T-helper 2 cell treated with Interferon-gamma antibody and Interleukin-4, amounts not matched to agents 5 μg/mL and 100 μg/mL, for 36 hours (primary cell): ENCODE results near the gene RBM19.

Experiments
- DNase-seq: peaks from one replicate; pipeline ENCODE4 v3.0.0; 2021; ENCODE audit warnings: low spot score
- H3K27ac Mint-ChIP-seq: one replicate; pipeline ENCODE4 v1.8.0; 2021; ENCODE audit warnings: mild to moderate bottlenecking, mixed read lengths
- H3K27me3 Mint-ChIP-seq: one replicate; pipeline ENCODE4 v1.8.0; 2021; ENCODE audit warnings: low read depth, mixed read lengths
- H3K36me3 Mint-ChIP-seq: one replicate; pipeline ENCODE4 v1.8.0; 2021; ENCODE audit warnings: low read depth, mixed read lengths
- H3K4me1 Mint-ChIP-seq: one replicate; pipeline ENCODE4 v1.8.0; 2021; ENCODE audit warnings: low read depth, mixed read lengths
- H3K4me3 Mint-ChIP-seq: one replicate; pipeline ENCODE4 v1.8.0; 2022; ENCODE audit warnings: mild to moderate bottlenecking, moderate library complexity, mixed read lengths
- H3K9me3 Mint-ChIP-seq: one replicate; pipeline ENCODE4 v1.8.0; 2021; ENCODE audit warnings: mixed read lengths

RBM19 gene

GRCh38 chr12:113768850-113769249, 197.3 kb downstream of the RBM19 start:
- Mint-ChIP-seq H3K27me3 (no peaks in the 10 kb centered on the region), H3K36me3 (no peaks in the 10 kb centered on the region), H3K27ac (no peak overlapping the region), H3K4me1 (no peaks in the 10 kb centered on the region), H3K9me3 (no peaks in the 10 kb centered on the region), H3K4me3 (no peak overlapping the region)
- no peak for DNase-seq

DNA sequence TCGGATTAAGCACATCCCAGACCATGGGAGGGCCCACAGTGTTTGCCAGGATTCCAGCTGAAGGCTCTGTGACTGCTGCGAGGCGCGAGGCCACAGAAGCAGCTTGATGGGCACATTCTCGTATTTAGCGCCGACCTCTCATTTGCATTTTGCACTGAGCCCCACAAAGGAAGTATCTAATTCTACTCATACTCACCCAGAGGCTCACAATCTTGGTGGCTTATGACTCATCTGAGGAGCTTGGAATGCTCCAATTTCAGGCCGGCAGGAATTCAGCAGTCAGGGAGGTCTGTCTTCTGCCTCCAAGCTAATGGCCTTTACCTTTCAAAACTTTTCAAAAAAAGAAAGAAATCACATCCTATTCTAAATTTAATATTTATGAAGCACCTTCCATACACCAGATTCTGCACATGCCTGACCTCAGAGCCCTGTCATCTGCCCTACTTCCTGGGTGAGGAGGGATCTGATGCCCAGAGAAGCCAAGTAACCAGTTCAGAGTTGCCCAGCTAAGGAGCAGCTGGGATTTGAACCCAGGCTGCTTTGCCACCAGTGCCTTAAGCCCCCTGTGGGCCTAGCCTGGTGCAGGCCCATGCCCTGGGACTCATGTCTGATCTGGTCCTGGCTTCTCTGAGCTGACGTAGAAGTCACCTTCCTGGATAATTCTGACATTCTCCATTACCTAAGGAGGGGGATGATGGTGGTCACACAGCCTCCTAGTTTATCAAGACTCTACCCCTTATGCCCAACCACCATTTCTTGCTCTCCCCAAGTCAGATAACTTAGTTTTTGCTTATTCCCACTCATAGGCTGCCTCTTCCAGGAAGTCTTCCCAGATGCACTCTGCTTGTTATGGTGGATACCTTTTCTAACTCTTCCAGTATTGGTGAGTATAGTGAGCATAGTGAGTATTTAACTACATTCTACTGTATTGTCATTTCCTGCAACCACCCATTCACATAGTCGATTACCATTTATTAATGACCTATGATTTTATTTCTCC, 198.9 kb downstream of the RBM19 start:
- H3K4me1 Mint-ChIP-seq: no peaks in the 10 kb centered on the region

More for the DNA sequence above, 198.9 kb downstream of the RBM19 start:
- Mint-ChIP-seq H3K4me3 (no peak overlapping the region), H3K27ac (no peak overlapping the region), H3K27me3 (no peaks in the 10 kb centered on the region), H3K36me3 (no peaks in the 10 kb centered on the region), H3K9me3 (no peaks in the 10 kb centered on the region)
- DNase-seq: no peak
